ENCODE measurements around the gene PRRC2A. TPM values are rescaled to one million over a fixed set of nuclear protein-coding genes. Genes with fewer than 3 reads are reported as not detected.
A peak's percentile ranks its signal among the peaks of the same experiment; 100 is the strongest.

PRRC2A gene
- total RNA-seq, 4 donors from 2014 or later, result 57.4 to 131 (median 73.7) TPM

DNA sequence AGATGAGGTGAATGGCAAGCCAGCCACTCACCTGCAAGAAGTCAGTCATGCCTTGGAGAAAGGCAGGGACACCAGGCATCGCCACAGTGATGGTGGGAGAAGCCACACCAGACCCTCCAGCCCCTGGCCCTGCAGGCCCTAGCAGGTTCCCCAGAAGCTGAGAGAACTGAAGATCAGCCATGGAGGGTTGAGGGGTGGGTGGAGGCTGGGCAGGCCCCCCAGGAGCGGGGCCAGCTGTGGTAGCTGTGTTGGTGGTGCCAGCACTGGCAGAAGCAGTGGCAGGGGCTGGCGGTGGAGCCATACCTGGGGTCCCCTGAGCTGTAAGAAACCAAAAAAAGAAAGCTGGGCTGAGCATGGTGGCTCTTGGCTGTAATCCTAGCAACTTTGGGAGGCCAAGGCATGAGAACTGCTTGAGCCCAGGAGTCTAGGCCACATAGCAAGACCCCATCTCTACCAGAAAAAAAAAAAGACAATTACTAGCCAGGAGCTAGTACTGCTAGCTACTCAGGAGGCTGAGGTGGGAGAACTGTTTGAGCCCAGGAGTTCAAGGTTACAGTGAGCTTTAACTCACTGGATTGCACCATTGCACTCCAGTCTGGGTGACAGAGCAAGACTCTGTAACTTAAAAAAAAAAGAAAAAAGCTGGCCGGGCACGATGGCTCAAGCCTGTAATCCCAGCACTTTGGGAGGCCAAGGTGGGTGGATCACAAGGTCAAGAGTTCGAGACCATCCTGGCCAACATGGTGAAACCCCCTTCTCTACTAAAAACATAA, 22.5 kb downstream of the PRRC2A start:
- H3K4me3 ChIP-seq (ENCODE audit: low read depth, poor library complexity, severe bottlenecking), result no peak overlapping the region
- TF ChIP-seq POLR2A (IDR thresholded peaks at IDR 0.05), result no peak
- TF ChIP-seq, protein P1, sequence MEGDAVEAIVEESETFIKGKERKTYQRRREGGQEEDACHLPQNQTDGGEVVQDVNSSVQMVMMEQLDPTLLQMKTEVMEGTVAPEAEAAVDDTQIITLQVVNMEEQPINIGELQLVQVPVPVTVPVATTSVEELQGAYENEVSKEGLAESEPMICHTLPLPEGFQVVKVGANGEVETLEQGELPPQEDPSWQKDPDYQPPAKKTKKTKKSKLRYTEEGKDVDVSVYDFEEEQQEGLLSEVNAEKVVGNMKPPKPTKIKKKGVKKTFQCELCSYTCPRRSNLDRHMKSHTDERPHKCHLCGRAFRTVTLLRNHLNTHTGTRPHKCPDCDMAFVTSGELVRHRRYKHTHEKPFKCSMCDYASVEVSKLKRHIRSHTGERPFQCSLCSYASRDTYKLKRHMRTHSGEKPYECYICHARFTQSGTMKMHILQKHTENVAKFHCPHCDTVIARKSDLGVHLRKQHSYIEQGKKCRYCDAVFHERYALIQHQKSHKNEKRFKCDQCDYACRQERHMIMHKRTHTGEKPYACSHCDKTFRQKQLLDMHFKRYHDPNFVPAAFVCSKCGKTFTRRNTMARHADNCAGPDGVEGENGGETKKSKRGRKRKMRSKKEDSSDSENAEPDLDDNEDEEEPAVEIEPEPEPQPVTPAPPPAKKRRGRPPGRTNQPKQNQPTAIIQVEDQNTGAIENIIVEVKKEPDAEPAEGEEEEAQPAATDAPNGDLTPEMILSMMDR (IDR thresholded peaks at IDR 0.05), result no peak
- intact Hi-C loops (cut with DNase I; ENCODE audit: low total_unique reads), result no loop called here
- WGBS, 2 donors, result 88 to 90% methylated on average over 6 of the region's 6 CpGs
- no peak for DNase-seq (ENCODE audit: low spot score in 2 of 2)

DNA sequence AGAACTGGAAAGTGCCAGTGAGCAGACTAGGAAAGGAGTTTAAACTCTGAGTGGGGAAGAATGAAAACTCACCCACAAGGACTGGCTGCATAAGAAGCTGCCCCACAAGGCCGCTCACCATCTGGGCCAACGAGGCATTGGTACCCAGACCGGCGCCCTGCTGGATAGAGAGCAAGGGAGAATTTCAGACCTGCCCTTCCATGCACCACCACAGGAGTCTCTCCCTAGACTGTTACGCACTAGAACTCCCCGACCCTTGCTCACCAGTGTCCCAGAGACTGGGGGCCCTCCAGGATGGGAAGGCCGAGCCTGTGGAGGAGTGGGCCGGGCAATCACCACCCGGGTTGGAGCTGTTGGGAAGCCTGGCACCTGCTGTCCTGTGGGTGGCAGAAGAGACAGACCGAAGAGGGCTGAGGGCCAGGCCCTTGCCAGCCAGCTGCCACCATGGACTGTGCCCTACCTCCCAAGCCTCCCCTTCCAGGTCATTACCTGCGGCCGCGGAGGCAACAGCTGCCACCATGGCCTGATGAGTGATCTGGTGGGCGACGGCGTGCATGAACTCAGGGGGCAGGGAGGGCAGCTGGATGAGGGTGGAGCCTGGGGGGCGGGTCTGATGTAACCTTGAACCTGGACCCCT, 23.4 kb downstream of the PRRC2A start:
- DNase-seq (ENCODE audit: low spot score in 2 of 2), result no peak
- intact Hi-C loops (cut with DNase I; ENCODE audit: low total_unique reads), result no loop called here
- TF ChIP-seq, protein P1 (IDR thresholded peaks at IDR 0.05), result no peak
- TF ChIP-seq POLR2A (IDR thresholded peaks at IDR 0.05), result no peak
- 90 to 92% methylated on average over 15 to 17 of the region's 17 CpGs for WGBS, 2 donors
- no peak overlapping the region for H3K4me3 ChIP-seq (ENCODE audit: low read depth, poor library complexity, severe bottlenecking)

DNA sequence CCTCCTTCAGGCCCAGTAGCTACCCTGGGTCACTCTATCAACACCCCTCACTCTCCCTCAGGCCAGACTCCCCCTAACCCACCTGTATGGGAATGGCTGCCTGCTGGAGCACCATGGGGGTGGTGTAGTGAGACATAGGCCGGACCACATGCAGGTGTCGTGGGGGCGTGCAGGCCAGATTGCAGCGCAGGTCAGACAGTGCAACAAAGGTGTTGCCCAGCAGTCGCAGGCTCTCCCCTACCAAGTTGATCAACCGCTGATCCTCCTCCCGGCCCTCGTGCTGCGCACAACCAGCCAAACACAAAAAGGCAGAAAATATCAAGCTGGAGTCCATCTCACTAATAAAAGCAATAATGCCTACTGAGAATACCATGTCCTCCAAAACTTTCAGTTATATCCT, 24.8 kb downstream of the PRRC2A start:
- 90 to 98% methylated on average over 9 of the region's 9 CpGs for WGBS, 2 donors
- TF ChIP-seq, protein P1 (IDR thresholded peaks at IDR 0.05), result no peak
- TF ChIP-seq POLR2A (IDR thresholded peaks at IDR 0.05), result no peak
- no peak for DNase-seq (ENCODE audit: low spot score in 2 of 2)
- intact Hi-C loops (cut with DNase I; ENCODE audit: low total_unique reads), result no loop called here
- no peak overlapping the region for H3K4me3 ChIP-seq (ENCODE audit: low read depth, poor library complexity, severe bottlenecking)

DNA sequence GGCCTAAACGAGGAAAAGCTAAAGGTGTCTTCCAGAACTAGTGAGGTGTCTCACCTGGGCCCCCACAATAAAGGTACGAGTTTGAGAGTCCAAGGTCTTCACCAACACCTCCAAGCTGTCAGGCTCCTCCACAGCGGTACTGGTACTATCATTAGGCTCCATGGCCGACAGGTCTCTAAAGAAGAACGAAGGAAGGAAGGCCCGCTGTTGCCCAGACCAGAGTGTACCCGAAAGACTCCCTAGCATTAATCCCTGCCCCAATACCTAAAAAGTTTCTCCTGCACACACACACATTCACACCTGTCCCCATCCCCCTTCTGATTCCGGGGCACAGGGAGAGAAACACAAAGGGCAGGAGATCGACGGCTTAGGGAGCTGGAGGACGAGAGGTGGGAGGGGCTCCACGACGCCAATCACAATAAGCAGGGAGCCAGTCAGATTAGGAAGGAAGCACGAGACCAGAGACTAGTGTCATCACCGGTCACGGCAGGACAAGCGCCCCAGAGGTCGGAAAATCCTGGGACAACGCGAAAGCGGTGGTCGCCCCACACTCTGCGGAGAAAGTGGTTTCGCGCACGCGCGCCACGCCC, 31.2 kb downstream of the PRRC2A start:
- TF ChIP-seq, protein P1 (IDR thresholded peaks at IDR 0.05), result no peak
- no peak for TF ChIP-seq POLR2A (IDR thresholded peaks at IDR 0.05)
- intact Hi-C loops (cut with DNase I; ENCODE audit: low total_unique reads), result no loop called here
- WGBS, 2 donors, result 3 to 4% methylated on average over 29 of the region's 29 CpGs
- peak overlapping the region; percentile 63 for H3K4me3 ChIP-seq (ENCODE audit: low read depth, poor library complexity, severe bottlenecking)
- peak in 1 of 2 donors; percentile 96 for DNase-seq (ENCODE audit: low spot score in 2 of 2)

DNA sequence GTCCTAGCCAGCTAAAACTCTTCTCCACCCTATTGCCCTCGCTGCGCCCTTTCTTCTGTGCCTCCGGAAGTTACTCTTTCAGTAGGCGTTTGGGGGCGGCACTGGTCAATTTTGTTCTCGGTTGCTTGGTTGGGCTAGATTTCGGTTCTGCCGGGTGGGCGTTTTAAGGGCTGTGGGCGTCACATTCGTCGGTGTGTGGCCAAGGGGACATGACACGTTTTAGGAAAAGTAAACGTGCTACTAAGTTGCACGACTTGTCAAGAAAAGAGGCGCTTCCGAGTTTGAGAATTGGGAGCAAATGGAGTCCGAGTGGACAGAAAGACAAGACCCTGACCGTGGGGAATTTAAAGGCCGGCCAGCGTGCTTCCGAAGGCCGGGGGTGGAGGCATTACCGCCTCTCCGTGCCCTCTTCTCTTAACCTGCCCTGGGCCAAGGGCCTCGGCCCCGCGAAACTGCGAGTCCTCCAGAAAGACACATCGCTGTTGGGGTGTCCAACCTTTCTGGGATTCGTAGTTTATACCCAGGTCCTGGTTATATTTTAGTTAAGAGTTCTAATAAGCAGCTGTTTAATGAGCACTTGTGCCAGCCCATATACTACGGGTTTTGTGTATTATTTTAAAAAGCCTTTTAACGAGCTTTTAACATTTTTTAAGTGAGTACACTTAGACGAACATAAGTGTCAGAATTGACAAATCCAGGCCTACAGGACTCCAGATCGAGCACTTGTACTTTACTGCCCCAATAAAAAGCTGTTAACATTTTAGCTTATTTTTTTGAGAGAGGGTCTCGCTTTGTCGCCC, 32.6 kb downstream of the PRRC2A start:
- intact Hi-C loops (cut with DNase I; ENCODE audit: low total_unique reads), result no loop called here
- WGBS, 2 donors, result 7 to 8% methylated on average over 37 of the region's 37 CpGs

More for the DNA sequence above, 32.6 kb downstream of the PRRC2A start:
- DNase-seq (ENCODE audit: low spot score in 2 of 2), result peak; percentile 89 to 97
- H3K4me3 ChIP-seq (ENCODE audit: low read depth, poor library complexity, severe bottlenecking), result peak overlapping the region; percentile 39
- TF ChIP-seq POLR2A (IDR thresholded peaks at IDR 0.05), result peak in 1 of 2 donors; percentile 73
- TF ChIP-seq, protein P1 (IDR thresholded peaks at IDR 0.05), result no peak

Measured in lower leg skin (tissue), 4 donors.